Activated CD4-positive, alpha-beta T cell treated with anti-CD3 and anti-CD28 coated beads, Interleukin-2, amount 50 U/mL, for 4 hours (primary cell): ENCODE data around the gene HMOX1.
"Not testable (repeated sequence)": the region's sequence is repeated elsewhere in the genome, so short reads cannot be mapped to it uniquely, and the experiment has no call there.

ENCODE experiments used
- DNase-seq, 2 experiments: peaks; one replicate each; pipeline ENCODE4 v3.0.0-alpha.2; 2020

The HMOX1 gene

GRCh38 chr22:35350539-35351503 lies 30.1 kb upstream of the HMOX1 start:
- peak; percentile 76 to 77 for DNase-seq

DNA sequence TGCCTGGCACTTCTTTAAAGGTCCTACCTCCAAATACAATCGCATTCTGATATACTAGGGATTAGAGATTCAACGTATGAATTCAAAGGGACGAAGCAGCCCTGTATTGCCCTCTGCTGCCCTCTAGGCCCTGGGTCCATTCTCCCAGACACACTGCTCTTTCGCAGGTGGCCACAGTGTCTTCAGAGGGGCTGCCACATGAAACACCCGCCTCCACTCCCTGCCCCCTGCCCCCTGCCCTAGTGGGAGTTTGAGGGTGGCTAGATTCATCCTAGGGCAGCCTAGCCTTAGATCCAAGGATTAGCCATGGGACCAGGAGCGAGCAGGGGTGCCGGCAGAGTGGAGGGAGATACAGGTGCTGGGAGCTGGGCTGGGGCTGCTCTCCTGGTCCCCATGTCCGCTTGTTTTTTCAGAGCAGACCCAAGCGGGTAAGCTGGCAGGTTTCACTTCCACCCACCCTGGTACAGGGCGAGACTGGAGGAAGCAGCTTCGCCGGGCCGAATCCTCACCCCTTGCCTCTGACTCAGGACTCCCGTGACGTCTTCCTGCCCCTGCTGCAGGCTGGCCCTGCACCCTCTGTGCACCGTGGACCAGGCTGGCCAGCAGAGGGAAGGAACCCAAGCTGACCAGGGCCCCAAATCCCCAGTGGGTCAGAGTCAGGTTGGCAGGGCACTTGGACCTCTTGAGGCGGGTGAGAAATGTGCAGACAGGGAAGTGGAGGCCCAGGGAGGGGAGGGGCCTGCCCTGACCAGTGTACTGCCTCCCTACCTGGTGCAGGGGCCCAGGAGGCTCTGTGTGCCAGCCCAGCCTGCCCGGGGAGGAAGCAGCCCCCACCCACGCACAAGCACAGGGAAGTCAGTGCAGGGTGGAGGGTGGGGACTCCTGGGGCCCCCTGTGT lies 28.4 kb upstream of the HMOX1 start:
- peak; percentile 25 to 30 for DNase-seq

DNA sequence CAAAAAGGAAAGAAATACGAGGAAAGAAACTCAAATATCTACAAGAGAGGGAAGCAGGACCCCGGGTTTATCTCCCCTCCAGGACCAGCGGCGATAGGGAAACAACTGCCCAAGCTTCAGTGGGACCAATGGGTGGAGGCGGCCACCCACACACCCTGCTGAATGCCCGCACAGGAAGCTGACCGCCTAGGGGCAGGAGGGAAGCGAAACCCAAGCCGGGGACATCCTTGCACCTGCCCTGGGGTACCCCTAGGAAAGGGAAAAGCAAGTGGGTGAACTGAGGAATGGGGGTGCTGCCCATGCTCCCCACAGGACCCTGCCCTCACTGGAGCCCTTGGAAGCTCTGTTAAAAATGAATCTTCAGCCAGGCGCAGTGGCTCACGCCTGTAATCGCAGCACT lies 27.6 kb upstream of the HMOX1 start:
- no peak for DNase-seq

- DNase-seq, result no peak
Observed at GRCh38 chr22:35354068-35354467, 26.8 kb upstream of the HMOX1 start.

DNA sequence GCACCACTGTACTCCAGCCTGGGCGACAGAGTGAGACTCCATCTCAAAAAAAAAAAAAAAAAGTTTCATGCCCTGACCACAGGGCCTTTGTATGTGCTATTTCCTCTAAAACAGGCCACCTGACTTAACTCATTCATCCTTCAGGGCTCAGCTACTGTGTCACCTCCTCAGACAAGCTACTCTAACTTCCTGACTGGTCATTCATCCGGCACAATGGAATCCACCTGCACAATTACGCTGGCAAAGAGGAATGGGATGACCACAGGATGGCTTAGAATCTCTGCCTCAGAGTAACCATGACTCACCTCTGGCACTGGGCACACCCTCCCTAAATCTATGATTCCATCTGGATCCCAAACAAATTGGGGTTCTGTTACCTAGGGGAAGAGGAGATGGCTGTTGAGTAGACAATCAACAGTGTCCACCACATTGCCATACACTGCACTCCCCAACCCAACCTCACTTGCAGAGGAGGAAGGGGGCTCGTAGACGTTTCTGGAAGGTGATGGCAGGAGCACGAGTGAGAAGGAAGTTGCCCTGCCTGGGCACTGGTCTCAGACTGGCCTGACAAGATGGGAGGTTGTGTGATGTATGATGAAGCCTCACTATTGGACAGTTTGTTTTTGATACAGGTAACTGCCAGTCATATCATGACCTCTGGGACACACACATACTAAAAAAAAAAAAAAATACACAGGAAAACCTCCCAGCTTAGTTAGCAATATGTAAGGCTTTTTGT lies 22.8 kb upstream of the HMOX1 start:
- DNase-seq, result no peak

DNA sequence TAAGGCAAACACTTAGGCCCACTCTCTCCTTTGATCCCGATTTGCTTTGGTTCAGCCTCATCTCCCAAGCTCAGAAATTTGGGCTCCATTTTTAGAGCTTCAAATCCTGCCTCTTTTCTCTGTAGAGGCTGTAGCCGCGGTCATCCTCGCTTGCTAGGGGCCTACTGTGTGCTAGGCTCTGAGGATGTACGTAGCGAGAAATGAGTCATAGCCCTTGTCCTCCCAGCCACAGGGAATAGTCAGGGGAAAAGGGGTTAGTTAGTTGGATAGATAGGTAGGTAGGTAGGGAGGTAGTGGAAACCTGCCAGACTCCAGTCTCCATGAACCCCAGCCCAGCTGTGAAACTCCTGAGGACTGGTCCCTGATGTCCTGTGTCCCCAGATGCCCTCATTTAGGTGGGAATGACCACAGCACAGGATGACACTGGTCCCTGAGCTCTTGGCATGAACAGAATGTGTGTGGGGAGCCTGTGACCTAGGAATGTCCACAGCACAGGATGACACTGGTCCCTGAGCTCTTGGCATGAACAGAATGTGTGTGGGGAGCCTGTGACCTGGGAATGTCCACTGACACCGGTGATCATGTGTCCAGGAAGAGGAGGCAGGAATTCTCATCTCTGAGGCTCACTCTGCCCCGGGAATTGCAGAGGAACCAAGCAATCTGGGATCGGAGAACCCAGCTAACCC lies 21.4 kb upstream of the HMOX1 start:
- DNase-seq, result no peak

GRCh38 chr22:35361001-35361558 lies 19.8 kb upstream of the HMOX1 start:
- no peak for DNase-seq

GRCh38 chr22:35363566-35364086 lies 17.3 kb upstream of the HMOX1 start:
- DNase-seq, result no peak

GRCh38 chr22:35364230-35364629 lies 16.7 kb upstream of the HMOX1 start:
- DNase-seq, result not testable (repeated sequence)

DNA sequence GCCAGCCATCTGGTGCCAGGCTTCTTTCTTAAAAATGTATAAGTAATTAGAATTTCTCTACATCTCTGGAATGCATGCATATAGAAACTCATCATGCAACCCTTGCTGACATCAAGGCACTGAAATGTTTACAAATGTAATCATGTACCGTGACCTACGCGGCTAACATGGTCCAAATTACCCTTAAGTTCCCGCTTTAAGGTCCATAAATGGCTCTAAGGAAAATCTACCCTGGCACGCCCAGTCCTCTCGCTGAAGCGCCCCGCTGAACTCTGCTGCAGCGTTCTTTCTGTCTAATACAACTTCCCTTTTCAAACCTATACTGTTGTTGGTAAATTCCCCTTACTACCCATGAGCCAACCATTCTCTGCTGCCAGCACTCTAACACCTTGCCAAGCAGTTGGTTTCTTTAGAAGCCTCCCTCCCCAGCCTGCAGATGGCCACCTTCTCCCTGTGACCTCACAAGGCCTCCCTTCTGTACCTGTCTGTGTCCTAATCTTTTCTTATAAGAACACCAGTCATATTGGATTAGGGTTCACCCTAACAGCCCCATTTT lies 13.5 kb upstream of the HMOX1 start:
- no peak for DNase-seq

DNA sequence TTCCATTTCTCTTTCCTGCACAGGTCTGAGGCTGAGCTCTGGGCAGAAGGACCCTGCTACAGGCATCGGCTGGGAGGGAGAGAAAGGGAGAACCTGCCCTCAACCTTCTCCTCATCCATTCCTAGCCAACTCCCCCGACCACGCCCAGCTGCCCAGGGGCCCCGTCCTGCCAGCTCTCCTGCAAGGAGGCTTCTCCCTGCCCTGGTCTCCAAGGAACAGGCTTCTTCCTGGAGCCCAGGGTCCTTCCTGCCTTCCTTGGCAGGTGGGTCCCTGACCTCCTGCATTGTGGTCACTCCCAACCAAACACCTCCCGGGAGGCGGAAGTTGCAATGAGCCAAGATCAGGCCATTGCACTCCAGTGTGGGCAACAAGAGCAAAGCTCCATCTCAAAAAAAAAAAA lies 12.5 kb upstream of the HMOX1 start:
- DNase-seq, result no peak

DNA sequence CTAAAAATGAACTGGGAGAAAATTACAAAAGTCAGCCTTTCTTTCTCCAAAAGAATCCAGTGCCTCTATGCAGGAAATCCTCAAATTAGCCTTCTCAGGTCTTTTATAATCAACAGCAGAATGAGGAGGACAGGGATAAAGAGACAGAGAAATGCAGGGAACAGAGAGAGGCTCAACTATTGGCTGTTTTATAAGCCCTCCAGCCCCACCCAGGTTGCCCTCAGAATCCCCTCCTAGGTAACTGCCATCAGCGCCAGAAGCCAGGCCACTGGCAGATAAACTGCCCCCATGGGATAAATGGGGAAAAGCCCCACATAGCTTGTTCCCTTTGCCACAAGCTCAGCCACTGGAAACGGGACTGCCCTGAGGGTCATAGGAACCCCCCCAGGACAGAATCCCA lies 10.9 kb upstream of the HMOX1 start:
- no peak for DNase-seq

DNA sequence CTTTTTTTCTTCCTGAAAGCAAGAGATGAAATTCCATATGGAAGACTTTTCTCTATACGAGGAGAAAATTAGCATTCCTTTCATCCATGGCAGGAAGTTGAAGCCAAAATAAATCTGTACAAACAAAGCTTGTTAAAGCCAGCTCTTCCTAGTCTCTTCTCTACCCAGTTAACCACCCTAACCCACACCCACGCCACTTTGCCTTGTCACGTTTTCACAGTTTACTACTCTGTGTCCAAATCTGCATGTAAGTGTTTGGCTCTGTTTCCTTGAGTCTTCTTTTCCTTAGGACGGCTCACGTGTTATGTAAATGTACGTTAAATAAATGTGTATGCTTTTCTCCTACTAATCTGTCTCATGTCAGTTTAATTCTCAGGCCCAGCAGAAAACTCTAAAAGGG lies 7.1 kb upstream of the HMOX1 start:
- no peak for DNase-seq

GRCh38 chr22:35375031-35375430 lies 5.9 kb upstream of the HMOX1 start:
- DNase-seq, result no peak

GRCh38 chr22:35375526-35375925 lies 5.4 kb upstream of the HMOX1 start:
- DNase-seq, result no peak

DNA sequence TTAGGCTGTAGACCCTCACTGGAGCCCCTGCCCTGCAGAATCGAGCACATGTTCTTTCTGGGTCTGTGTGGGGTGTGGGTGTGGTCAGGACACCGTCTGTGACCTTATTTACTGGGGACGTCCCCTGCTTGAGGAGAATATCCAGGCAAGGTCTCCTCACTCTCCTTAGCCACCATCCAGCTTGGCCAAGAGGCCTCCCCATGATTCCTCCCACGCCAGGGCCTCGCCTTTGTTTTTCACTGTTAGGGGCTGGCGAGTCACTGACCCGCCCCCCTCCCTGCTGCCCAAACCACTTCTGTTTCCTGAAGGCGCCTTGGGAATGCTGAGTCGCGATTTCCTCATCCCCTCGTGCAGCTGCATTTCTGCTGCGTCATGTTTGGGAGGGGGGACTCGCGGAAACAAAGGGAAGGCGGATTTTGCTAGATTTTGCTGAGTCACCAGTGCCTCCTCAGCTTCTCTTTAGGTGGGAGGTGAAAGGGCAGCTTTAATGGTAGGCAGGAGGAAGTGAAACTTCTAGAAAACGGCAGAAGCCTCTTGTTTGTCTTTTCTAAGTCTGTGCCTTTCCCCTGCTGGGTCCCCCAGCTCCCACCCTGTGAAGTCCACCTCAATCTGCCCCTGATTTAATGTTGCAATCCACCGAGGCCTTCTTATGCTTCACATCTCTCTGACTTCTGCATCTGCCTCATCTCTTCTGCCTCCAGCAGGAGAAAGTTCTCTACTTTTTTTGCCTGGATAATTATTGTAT lies 4.0 kb upstream of the HMOX1 start:
- peak; percentile 21 to 30 for DNase-seq

DNA sequence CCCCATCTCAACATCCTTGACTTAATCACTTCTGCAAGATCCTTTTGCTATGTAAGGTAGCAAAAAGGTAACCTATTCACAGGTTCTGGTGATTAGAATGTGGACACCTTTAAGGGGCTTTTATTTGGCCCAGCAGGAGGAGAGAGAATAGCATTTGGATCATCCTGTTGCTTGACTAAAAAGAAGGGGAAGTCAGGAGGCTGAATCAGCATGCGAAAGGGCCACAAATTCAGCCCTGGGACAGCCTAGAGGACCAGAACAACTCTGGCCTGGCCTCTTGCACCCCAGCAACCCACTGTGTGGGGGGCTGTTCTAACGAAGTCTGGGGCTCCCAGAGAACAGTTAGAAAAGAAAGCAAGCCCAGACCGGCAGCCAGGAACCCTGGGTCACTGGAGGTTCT lies 3.2 kb upstream of the HMOX1 start:
- no peak for DNase-seq

- DNase-seq, result no peak
Observed at GRCh38 chr22:35378621-35379020, 2.3 kb upstream of the HMOX1 start.

DNA sequence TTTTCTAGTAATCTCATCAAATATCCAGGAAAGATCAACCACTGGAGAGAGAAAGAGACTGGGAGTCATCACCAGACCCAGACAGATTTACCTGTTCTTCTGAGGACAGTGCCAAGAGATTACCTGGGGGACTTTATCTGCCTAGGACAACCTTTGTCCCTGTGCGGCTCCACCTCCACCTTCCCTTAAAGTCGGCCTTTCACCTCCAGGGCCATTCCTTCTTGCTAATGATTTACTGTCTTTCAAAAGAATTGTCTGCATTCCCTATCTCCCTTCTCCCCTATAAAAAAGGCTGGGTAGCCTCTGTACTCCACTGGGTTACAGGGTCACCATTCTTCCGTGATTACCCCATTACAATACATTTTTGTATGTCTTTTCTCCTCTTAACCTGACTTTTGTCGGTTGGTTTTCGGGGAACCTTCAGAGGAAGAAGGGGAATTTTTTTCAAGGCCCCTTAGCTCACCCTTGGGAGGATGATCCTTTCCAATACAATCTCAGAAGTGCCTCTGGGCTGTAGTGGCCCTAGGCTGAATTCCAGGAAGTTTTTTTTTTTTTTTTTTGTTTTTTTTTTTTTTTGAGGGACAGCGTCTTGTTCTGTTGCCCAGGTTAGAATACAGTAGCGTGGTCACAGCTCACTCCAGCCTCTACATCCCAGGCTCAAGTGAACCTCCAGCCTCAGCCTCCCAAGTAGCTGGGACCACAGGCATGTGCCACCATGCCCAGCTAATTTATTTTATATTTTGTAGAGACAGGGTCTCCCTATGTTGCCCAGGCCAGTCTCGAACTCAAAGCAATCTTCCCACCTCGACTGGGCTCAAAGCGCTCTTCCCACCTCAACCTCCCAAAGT lies 1.5 kb upstream of the HMOX1 start:
- DNase-seq, result no peak

DNA sequence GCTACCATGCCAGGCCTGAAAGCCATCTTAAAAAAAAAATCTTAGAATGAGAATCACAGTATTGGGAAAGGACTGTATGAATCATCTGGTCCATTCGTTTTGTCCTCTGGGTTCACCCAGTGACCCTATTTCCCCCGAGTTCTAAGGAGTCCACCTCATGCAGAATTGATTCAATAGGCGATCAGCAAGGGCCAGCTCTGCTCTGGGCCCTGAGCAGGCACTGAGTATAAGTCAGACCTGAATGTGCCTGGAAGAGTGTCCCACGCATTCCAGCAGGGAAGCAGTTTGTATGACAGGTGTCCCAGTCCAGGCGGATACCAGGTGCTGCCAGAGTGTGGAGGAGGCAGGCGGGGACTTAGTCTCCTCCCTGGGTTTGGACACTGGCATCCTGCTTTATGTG lies 883 bp upstream of the HMOX1 start:
- no peak for DNase-seq
